GM21515 (cell line): Measurements from ENCODE around the gene HOXC12.

ENCODE experiments used
- ATAC-seq: cut with Tn5 transposase; IDR thresholded peaks from one replicate; pipeline ENCODE4 v1.9.1; 2021; ENCODE audit not compliant: unreplicated experiment

HOXC12 gene

GRCh38 chr12:53940443-53941014 lies 14.2 kb upstream of the HOXC12 start:
- no peak for ATAC-seq

- no peak for ATAC-seq
These were observed 13.5 kb upstream of the HOXC12 start for GRCh38 chr12:53941187-53941586.

GRCh38 chr12:53941750-53942149 lies 13.0 kb upstream of the HOXC12 start:
- no peak for ATAC-seq

GRCh38 chr12:53942467-53942997 lies 12.2 kb upstream of the HOXC12 start:
- ATAC-seq: no peak

- ATAC-seq: no peak
These were observed 10.5 kb upstream of the HOXC12 start for GRCh38 chr12:53944209-53944608.

GRCh38 chr12:53944907-53945847 lies 9.5 kb upstream of the HOXC12 start:
- no peak for ATAC-seq

GRCh38 chr12:53947743-53948142 lies 7.0 kb upstream of the HOXC12 start:
- no peak for ATAC-seq

- ATAC-seq: no peak
These were observed 5.8 kb upstream of the HOXC12 start for GRCh38 chr12:53948650-53949593.

GRCh38 chr12:53949631-53950436 lies 4.9 kb upstream of the HOXC12 start:
- no peak for ATAC-seq

GRCh38 chr12:53950437-53950773 lies 4.3 kb upstream of the HOXC12 start:
- no peak for ATAC-seq

GRCh38 chr12:53950789-53951576 lies 3.7 kb upstream of the HOXC12 start:
- no peak for ATAC-seq

- ATAC-seq: no peak
These were observed 2.9 kb upstream of the HOXC12 start for GRCh38 chr12:53951577-53952334.

- ATAC-seq: no peak
These were observed 2.4 kb upstream of the HOXC12 start for GRCh38 chr12:53952335-53952694.

GRCh38 chr12:53952871-53953734 lies 1.6 kb upstream of the HOXC12 start:
- no peak for ATAC-seq

- no peak for ATAC-seq
These were observed 641 bp upstream of the HOXC12 start for GRCh38 chr12:53953831-53954693.

GRCh38 chr12:53955036-53955775 lies 503 bp downstream of the HOXC12 start:
- ATAC-seq: no peak
